ENCODE data around the gene EFCAB14.
A peak's percentile ranks its signal among the peaks of the same experiment; 100 is the strongest.
"Not testable (repeated sequence)": the region's sequence is repeated elsewhere in the genome, so short reads cannot be mapped to it uniquely, and the experiment has no call there.

Gene EFCAB14, protein sequence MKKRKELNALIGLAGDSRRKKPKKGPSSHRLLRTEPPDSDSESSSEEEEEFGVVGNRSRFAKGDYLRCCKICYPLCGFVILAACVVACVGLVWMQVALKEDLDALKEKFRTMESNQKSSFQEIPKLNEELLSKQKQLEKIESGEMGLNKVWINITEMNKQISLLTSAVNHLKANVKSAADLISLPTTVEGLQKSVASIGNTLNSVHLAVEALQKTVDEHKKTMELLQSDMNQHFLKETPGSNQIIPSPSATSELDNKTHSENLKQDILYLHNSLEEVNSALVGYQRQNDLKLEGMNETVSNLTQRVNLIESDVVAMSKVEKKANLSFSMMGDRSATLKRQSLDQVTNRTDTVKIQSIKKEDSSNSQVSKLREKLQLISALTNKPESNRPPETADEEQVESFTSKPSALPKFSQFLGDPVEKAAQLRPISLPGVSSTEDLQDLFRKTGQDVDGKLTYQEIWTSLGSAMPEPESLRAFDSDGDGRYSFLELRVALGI

DNA sequence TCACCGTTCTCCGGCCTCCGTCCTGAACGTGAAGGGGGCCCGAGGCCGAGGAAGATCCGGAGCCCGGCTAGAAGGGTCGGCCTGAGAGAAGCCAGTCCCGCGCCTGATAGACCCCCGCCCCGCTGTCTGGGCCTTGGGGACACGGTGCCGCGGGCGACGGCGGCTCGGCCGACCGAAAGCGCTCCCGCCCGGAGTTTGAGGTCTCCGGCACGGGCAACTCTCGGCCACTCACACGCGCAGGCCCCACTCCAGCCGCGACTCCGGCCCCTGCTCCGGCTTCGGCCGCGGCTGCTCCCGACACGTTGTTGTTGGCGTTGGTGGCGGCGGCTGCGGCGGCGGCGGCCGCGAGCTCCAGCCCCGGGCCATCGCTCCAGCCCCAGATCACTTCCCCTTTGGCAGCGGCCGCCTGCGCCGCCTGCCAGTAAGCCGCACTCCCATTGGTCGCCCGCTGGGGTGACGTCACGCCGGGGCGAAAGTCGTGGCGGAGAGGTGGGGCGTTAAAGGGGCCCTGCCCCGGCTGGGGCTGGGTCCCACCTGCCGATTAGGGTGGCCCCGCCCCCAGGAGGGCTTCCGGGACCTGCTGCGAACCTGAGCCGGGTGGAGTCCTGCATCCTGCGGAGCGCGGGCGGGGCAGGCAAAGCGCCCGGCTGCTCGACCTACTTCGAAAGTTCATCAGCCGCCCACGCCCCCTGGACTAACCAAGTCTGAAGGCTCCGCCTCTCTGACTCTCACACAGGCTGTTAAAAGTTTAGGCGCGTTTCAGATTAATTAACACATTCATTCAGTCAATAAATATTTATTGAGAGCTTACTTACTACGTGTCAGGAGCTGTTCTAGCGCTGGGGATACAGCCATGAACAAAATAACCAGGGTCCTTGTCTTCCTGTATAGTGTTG, at the start of gene EFCAB14:
EFCAB14 (minus strand) TSS at position 388 of the 896 bp plus-strand sequence. CDS start 1,027 bp downstream, outside the sequence.
- peak; percentile 36 to 96 (median 90) for DNase-seq

DNA sequence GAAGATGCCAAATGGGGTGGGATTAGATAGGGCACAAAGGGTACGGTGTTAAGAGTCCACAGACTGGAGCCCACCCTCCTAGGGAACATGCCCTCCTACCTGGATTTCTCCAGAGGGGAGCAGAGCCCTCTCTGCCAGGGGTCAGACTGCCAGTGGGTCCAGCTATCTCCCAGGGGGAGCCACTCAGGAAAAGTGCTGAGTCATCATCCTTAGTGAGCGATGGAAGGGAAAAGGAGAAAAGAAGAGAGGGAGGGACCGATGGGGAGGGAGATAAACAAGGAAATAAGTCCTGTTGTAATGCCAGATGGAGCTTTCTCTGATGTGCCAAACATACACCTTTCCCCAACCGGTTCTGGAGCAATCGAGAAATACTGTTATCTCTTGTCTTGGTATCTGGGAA, 49.5 kb upstream of the EFCAB14 start:
- no peak for DNase-seq

DNA sequence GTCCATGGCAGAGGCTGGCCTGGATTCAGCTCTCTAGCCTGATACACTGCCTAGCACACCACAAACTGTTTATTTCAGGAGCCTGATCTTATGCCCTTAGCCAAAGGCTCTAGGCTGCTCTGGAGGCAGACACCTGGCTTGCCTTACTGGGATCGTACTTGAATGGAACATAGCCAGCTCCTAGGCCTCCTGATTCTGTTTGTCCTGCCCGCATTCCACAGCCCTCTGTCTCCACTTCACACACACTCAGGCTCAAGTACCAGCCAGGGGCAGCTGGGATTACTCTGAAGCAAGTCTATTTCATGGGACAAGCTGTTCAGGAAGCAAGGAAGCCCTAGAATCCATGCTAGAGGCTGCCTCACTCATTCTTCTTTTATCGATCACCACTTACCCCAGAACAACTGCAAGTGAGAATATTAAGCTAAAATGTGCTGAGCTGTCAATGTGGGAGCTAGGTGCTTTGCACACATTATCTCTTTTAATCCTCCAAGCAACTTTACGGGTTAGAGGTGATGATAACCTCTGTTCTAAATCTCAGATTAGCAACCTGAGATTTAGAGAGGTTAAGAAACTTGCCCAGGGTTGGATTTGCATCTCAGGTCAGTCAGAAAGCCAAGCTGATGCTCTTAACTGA, 48.9 kb upstream of the EFCAB14 start:
- DNase-seq: no peak

DNA sequence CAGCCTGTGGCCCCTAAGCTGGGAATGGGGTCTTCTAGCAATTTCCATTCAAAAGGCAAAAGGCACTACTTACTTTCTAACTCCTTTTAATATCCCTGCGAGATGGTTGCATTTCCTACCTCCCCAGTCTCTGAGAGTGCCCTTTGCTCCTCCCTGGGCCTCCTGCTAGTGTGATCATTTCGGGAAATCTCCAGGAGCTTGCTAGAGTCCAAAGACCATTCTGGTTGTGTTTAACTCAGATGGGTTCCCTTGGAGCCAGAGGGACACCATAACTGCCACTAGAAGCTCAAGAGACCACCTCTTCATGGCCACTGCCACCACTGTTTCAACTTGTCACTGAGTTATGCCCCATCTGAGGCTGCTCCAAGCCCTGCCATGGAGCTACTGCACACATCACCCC, 45.5 kb upstream of the EFCAB14 start:
- DNase-seq: no peak

DNA sequence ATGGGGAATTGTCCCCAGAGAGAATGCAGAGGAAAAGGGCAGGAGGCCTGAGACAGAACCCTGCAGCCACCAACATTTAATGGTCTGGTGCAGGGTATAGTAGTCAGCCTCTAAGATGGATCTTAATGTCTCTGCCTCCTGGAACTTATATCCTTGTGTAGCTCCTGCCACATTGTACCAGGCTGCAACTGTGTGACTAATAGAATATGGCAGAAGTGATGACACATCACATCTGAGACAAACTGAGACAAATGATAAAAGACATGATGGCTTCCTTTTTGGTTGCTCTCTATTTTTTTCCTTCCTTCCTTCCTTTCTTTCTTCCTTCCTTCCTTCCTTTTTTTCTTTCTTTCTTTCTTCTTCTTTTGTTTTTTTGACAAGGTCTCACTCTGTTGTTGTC, 42.8 kb upstream of the EFCAB14 start:
- DNase-seq: no peak

DNA sequence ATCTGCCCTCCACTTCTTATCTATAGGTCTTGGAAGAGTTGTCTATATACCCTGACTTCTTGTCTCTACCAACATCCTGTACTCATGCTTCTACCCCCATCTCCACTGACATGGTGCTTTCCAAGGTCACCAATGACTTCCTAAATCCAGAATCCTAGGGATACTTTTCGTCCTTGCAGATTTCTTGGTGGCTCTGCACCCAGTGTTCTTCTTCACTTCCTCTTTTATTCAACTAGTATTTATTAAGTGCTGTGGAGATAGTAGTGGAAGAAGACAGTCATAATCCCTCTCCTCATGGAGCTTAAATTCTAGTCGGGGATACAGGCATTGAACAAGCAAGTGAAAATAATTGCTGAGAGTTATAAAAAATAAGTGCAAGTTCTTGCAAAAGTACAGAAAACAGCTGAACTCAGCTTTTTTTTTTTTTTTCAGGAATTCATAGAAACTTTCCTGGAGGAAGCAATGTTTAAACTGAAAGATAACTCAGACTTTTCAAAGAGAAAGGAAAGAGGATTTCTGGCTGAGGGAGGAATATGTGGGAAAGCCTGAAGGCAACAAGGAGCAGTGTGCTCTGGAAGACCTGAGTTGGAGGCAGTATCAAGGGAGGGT, 41.7 kb upstream of the EFCAB14 start:
- no peak for DNase-seq

DNA sequence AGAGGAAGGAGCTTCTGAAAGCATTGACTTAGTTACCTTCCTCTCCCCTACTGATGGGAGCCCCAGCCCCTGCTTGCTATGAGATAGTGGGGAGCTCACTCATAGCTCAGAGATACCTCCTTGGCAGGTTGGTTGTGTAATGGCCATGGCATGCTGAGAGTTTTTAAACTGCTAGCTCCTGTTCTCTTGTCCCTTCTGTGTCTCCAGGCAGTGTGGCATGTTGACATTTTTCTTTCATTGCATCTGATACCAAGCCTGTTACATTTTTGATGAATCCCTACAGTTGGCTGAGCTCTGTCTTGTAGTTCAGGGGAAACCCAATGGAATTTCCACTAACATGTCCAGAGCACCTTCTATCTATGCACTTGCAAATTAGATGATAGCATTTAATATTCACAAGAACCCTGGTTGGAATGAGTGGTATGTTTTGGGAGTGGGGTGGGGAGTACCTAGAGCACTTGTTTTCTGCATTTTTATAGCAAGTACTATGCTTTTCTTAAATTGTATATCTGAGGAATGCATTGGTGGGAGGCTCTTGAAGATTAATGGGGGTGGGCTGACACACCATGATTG, 39.1 kb upstream of the EFCAB14 start:
- no peak for DNase-seq

DNA sequence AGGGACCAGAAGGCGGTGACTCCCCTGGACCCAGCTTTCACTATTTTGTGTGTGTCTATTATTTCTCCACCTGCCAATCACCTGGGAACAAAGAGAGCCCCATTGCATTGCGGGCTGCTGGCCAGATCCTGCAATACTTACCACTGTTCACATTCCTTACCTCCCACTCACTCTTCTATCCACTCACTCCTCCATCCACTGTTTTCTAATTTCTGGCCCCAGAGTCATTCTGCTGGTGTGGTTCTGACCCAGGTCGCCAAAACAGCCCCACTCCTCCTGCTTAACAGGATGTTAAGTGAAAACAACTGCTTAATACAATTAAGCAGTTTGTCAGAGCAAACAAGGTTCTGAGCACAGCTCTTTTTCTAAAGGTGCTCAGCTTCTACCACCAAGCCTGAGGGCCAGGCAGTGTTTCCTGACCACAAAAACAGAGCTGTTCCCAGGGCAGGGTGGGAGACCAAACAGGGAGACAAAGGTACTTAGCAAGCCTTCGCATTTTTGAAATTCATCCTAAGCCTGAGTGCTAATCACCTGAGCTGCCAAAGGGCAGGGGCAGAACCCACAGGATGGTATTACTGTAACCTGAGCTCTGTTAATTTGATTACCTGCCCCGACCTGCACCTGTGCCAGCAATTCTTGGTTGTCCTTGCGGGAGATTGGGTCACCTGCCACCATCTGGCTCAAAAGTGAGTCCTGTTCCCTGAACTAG, 38.5 kb upstream of the EFCAB14 start:
- DNase-seq: no peak

DNA sequence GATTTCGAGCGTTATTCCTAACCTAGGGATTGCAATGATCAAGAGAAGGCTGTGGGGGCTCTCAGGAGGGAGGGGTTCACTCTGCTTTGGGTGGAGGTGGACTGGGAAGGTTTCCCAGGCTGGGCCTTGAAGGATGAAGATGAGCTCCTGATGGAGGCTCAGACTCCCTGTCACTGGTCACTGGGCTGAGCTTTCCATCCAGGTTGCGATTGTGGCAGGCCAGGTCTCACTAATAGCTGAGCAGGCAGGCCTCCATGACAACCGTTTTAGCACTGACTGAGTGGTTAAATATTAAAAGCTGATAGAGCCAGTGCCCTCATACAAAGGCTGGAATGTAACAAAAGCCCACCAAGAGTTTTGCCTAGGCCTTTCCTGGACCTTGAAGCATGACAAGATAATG, 36.2 kb upstream of the EFCAB14 start:
- no peak for DNase-seq

DNA sequence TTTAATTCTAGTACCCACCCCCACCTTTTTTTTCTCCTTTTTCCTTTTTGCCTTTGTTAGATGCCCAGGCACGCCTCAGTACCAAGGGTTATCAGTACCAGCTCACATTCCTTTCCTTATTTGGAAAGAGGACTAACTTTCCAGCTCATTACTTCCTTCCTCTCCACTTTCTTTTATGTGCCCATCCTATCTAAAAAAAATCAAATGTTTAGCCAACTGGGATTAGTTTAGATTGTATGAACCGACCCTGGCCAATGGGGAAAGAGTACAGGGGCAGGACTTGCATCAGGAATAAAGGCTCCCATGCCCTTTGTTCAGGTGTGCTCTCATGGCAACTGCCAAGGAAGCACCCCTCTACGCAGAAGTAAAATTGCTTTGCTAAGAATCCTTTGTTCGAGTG, 35.8 kb upstream of the EFCAB14 start:
- DNase-seq: not testable (repeated sequence)

DNA sequence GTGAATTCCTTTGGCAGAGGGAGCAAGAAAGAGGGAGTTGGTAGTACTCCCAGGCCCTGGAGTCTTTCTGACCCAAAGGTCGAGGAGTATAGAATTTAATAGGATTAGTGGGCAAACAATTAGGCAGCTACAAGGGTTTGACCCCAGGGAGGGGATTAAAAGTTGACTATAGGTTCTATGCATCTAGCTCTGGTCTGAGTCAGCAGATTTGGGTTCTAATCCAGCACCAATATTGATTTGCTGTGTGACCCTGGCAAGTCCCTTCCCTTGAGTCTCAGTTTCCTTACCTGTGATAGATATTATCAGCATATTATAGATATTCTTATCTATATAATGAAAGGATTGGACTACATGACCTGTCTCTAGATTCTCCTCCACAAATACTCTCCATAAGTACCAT, 35.1 kb upstream of the EFCAB14 start:
- DNase-seq: no peak

DNA sequence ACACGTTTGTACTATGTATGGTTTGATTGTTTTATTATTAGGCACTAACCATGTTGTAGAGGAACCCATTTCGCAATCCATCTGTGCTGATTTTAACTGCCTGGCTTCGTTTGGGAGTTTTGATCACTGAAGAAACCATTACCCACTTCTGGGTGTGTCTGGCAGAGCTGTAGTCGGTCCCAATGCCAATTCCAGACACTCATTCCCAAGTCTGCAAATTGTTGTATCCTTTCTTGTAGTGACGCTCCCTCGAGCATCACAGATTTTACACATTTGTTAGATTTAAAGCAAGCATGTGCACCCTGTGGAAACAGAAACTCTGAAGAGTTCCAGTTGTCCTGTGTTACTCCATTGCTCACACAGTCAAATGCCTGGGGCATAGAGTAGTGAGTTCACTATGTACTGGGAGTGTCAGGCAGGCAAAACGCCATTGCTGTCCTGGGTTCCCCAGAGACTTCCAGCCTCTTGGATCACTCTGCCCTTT, 31.0 kb upstream of the EFCAB14 start:
- DNase-seq: peak in 7 of 58 donors; percentile 5 to 45 (median 12)

DNA sequence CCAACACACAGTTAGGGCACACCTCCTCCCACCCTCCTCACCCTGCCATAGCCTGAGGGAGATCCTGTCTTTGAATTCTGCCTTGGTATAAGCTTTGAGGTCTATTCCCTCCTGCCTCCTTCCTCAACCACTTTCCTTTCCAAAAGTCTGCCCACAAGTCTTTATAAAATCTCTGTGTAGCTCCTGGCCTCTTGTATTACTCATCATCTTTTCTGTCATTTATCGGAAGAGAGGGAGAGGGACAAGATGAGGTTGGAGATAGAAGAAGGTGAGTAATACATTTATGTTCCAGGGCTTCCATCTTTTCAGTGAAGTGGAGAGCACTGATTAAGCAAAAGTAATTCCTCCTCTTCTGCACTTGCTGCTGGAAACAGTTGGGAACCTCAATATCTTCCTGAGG, 30.5 kb upstream of the EFCAB14 start:
- no peak for DNase-seq

DNA sequence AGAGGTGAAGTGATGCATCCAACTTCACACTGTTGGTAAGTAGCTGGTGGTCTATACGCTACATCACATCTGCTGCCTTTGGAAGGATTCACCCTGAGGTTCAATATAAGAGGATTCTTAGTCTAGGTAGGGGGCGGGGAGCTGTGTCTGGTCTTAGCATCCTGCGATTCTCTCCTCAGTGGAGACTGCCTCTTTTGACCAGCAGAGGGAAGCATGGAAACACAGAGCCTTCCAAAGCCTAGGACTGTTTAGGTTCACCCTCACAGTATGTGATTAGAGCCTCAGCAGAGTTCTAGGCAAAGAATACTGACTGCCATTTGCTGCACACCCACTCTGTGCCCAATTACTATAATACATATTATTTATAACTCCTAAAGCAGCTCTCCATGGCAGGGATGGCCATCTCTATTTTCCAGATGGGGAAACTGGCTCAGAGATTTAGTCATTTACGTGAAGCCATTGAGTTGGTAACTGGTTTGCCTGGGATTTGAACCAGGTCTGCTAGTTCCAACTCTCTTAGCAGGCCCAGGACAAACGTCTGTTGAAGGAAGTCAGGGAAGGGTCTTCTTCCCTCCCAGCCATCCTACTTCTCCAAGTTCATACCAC, 28.9 kb upstream of the EFCAB14 start:
- DNase-seq: peak in 14 of 58 donors; percentile 1 to 32 (median 15)

DNA sequence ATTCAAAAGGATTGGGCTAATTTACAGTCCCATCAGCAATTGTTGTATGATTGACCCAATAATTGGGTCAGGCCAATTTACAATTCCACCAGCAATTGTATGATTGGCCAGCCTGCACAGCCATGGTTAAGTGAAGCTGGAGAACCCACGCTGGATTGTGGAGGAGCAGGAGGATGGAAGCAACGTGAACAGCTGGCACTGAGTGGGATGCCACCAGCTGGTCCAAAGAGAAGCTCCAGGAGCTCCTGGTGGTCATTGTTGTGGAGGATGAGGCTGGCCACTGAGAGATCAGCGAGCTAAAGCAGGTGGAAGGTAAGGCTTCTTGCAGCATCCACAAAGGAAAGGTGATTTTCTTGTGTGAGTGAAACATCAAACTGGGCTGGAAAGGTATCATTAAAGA, 23.2 kb upstream of the EFCAB14 start:
- DNase-seq: no peak

DNA sequence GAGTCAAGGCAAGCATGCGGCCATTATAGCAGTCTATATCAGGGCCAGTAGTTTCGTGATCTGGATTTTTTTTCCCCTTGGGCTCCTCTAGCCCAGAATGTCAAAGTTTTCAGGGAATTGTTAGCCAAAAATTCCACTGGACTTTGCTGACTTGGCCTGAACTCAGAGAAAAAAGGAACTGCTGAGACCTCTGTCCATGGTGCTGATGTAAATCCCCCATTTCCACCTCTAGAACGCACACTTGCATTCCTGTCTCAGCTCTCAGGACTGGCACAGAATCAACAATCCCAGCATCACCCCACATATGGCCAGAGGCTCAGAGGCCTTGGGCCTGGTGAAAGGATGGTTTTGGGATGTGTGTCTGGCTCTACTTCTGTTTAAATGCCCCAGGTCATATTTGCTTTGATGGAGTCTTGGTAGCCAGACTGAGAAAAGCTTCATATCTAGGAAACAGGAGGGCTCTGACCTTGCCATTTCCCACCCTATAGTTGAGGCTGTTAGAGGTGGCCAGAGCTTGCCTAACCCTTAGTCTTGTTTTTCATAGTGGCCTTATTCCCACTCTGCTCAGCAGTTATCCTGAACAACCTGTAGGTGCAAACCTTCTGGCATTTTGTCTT, 16.9 kb upstream of the EFCAB14 start:
- DNase-seq: peak in 1 of 58 donors; percentile 1

DNA sequence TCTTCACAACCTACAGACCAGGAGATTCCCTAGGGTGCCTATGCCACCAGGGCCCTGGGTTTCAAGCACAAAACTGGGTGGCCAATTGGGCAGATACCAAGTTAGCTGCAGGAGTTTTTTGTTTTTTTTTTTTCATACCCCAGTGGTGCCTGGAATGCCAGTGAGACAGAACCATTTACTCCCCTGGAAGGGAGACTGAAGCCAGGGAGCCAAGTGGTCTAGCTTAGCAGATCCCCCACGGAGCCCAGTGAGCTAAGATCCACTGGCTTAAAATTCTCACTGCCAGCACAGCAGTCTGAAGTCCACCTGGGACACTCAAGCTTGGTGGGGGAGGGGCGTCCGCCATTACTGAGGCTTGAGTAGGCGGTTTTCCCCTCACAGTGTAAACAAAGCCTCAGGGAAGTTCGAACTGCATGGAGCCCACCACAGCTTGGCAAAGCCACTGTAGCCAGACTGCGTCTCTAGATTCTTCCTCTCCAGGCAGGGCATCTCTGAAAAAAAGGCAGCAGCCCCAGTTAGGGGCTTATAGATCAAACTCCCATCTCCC, 9.5 kb upstream of the EFCAB14 start:
- not testable (repeated sequence) for DNase-seq

DNA sequence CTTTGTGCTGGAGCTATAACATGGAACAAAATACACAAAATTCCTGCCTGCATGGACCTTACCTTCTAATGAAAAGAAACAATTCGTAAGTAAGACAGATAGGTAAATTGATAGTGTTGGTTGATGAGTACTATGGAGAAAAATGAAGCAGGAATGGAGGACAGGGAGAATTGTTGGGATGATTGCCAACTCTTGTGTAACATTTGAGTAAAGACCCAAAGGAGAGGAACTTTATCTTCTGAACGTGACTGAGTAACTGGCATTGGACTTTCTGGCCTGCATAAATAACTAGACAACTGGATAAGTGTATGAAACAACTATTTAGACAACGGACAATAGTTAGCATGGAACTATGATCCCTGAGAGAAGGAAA, 6.8 kb upstream of the EFCAB14 start:
- no peak for DNase-seq

Data from anterior cingulate cortex (tissue), 58 donors.